B cell (primary cell): ENCODE data around the gene INTS6L. TPM values are rescaled to one million over a fixed set of nuclear protein-coding genes. Genes with fewer than 3 reads are reported as not detected.

Experiments used
- ATAC-seq: fragments of 200-7000 bp; cut with Tn5 transposase; one replicate; pipeline ENCODE4 v1.10.0; 2021; ENCODE audit warnings: low read depth, mild to moderate bottlenecking, moderate number of reproducible peaks, moderate library complexity
- CTCF ChIA-PET: fragments of 350-600 bp; sonication (Branson Sonifier 250); formaldehyde crosslinking; loops from one replicate; lab custom pipeline; 2021; ENCODE audit warnings: antibody characterized with exemption, inconsistent platforms; lab: Charles Lee
- POLR2A ChIA-PET: fragments of 350-600 bp; sonication (Branson Sonifier 250); formaldehyde crosslinking; loops from one replicate; lab custom pipeline; 2021; ENCODE audit warnings: antibody characterized with exemption; lab: Charles Lee
- DNase-seq: peaks from one replicate; pipeline ENCODE4 v3.0.0; 2013
- H2AFZ ChIP-seq: 2 replicates; pipeline ENCODE4 v1.6.1; 2012; ENCODE audit warnings: mild to moderate bottlenecking, low read depth, low read length; ENCODE audit not compliant: insufficient read depth, poor library complexity, severe bottlenecking
- H3K27ac ChIP-seq, 2 donors: 1 replicate in 1 of 2; 2 replicates in 1 of 2; pipeline ENCODE4 v1.5.1; 2012 to 2013; ENCODE audit warnings: low read length in 2 of 2, mild to moderate bottlenecking in 2 of 2, moderate library complexity in 1 of 2
- H3K27me3 ChIP-seq, 4 experiments: fragments of 200-600 bp in 1 of 4; sonication (generic) in 1 of 4; replicated peaks in 1 of 4; 1 replicate in 2 of 4; 2 replicates in 2 of 4; pipeline versions ENCODE4 v1.6.1 to v1.7.0; 2013 to 2016; ENCODE audit warnings: low read length in 3 of 4, mild to moderate bottlenecking in 2 of 4, mixed read lengths in 1 of 4, moderate library complexity in 1 of 4; ENCODE audit not compliant: insufficient read depth in 4 of 4, control insufficient read depth in 3 of 4; ENCODE audit errors: control extremely low read depth in 1 of 4
- H3K36me3 ChIP-seq, 2 experiments: replicated peaks in 1 of 2; 1 replicate in 1 of 2; 2 replicates in 1 of 2; pipeline versions ENCODE4 v1.6.1 to v1.7.1; 2013; ENCODE audit warnings: low read length in 1 of 2; ENCODE audit not compliant: insufficient read depth in 2 of 2, control insufficient read depth in 1 of 2; ENCODE audit errors: control extremely low read depth in 1 of 2, extremely low read depth in 1 of 2
- H3K4me1 ChIP-seq, 2 donors: fragments of 200-600 bp in 1 of 2; sonication (generic) in 1 of 2; 1 replicate in 1 of 2; 2 replicates in 1 of 2; pipeline versions ENCODE4 v1.5.1 to v1.6.1; 2013 to 2017; ENCODE audit warnings: low read length in 2 of 2; ENCODE audit not compliant: control insufficient read depth in 2 of 2, insufficient read depth in 2 of 2
- H3K4me2 ChIP-seq: replicated peaks from 2 replicates; pipeline ENCODE3; 2012; ENCODE audit warnings: mild to moderate bottlenecking, low read depth, low read length; ENCODE audit not compliant: poor library complexity, severe bottlenecking
- H3K4me3 ChIP-seq, 5 experiments: fragments of 200-600 bp in 1 of 5; sonication (generic) in 1 of 5; 1 replicate in 3 of 5; 2 replicates in 2 of 5; pipeline versions ENCODE4 v1.5.1 to v1.7.0; 2011 to 2016; ENCODE audit warnings: low read length in 4 of 5, mild to moderate bottlenecking in 4 of 5, low read depth in 2 of 5, control low read depth in 1 of 5, moderate library complexity in 1 of 5; ENCODE audit not compliant: insufficient read depth in 1 of 5; ENCODE audit errors: control extremely low read depth in 1 of 5, extremely low read depth in 1 of 5
- H3K79me2 ChIP-seq: fragments of 200-600 bp; sonication (generic); one replicate; pipeline ENCODE4 v1.6.0; 2016; ENCODE audit warnings: low read length; ENCODE audit not compliant: control insufficient read depth, insufficient read depth
- H3K9ac ChIP-seq: fragments of 200-600 bp; sonication (generic); 2 replicates; pipeline ENCODE4 v1.6.1; 2017; ENCODE audit warnings: mild to moderate bottlenecking, low read length, moderate library complexity
- H3K9me3 ChIP-seq, 3 donors: one replicate each; pipeline versions ENCODE4 v1.6.1 to v1.7.1; 2013; ENCODE audit warnings: low read length in 2 of 3; ENCODE audit not compliant: control insufficient read depth in 2 of 3, insufficient read depth in 1 of 3; ENCODE audit errors: control extremely low read depth in 1 of 3
- H4K20me1 ChIP-seq: 2 replicates; pipeline ENCODE4 v1.6.0; 2012; ENCODE audit warnings: mild to moderate bottlenecking, low read length; ENCODE audit not compliant: insufficient read depth, control insufficient read depth, poor library complexity, severe bottlenecking
- H3K27ac Mint-ChIP-seq: one replicate; pipeline ENCODE4 v1.8.0; 2021; ENCODE audit warnings: mixed read lengths
- H3K27me3 Mint-ChIP-seq: one replicate; pipeline ENCODE4 v1.8.0; 2021; ENCODE audit warnings: mixed read lengths
- H3K4me1 Mint-ChIP-seq: one replicate; pipeline ENCODE4 v1.8.0; 2021; ENCODE audit warnings: mixed read lengths
- H3K4me3 Mint-ChIP-seq: one replicate; pipeline ENCODE4 v1.8.0; 2021; ENCODE audit warnings: mixed read lengths
- H3K9me3 Mint-ChIP-seq: one replicate; pipeline ENCODE4 v1.8.0; 2022; ENCODE audit warnings: mixed read lengths; ENCODE audit not compliant: insufficient read depth
- EZH2 ChIP-seq: IDR thresholded peaks from 2 replicates; pipeline ENCODE4 v1.6.1; 2012; ENCODE audit warnings: borderline replicate concordance, low read depth, mild to moderate bottlenecking, moderate library complexity, low read length; ENCODE audit not compliant: insufficient read depth, poor library complexity, severe bottlenecking
- WGBS: methylation state at CpG from one replicate; pipeline ENCODE4 v1.1.5; 2013; ENCODE audit warnings: missing lambda C conversion rate; ENCODE audit not compliant: insufficient coverage; 5-methylcytosine and 5-hydroxymethylcytosine counted together
- intact Hi-C: fragments of 100-400 bp; cut with micrococcal nuclease; formaldehyde crosslinking; loops from one replicate; pipeline ENCODE4 v1.10.0; 2022
- polyA plus RNA-seq: library from polyadenylated mRNA; depleted of rRNA; stranded (reverse); fragments of >200 nt; gene quantifications from 2 replicates; pipeline ENCODE4 v1.2.3, GENCODE V29; 2012
- total RNA-seq, 2 donors: library from RNA; stranded (reverse); fragments of 120-200 nt in 1 of 2; gene quantifications; 1 replicate in 1 of 2; 2 replicates in 1 of 2; pipeline versions ENCODE4 v1.2.3 to v1.2.4, GENCODE V29; 2013 to 2022
- TF ChIP-seq, protein P1 (sequence below): fragments of 200-600 bp; IDR thresholded peaks from one replicate; pipeline ENCODE4 v1.8.0; 2022; ENCODE audit warnings: antibody characterized with exemption, mild to moderate bottlenecking

Gene INTS6L
- total and polyA plus RNA-seq, 2 donors (not counting 1 experiment from before 2014, with no cell fraction given) = 45.0 to 46.2 TPM

DNA sequence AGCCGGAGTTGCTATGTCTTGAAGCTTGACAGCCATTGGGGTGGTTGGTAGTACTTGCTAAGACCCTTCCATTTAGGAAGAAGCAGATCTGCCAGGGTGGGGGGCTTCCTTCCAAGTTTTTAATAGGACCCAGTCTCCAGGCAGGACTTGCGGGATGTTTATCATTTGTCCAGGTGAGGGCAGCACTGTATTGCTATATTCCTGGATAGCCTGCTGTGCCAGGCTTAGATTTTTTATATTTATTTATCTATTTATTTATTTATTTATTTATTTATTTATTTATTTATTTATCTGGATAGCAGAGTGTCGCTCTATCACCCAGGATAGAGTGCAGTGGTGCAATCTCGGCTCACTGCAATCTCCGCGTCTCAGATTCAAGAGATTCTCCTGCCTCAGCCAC lies 105.5 kb downstream of the INTS6L start:
- H3K9ac ChIP-seq = no peak overlapping the region
- H3K4me1 ChIP-seq = no peaks in the 10 kb centered on the region
- no peak overlapping the region for H3K27ac Mint-ChIP-seq
- no peaks in the 10 kb centered on the region for H3K27me3 Mint-ChIP-seq
- ChIA-PET POLR2A (no interaction called here), CTCF (no interaction called here)
- H3K4me2 ChIP-seq = no peak overlapping the region
- no CpG with 5 or more reads among the region's 6 CpGs for WGBS
- no peak for ATAC-seq
- peaks cover 2% of the 10 kb centered on the region for H3K4me1 Mint-ChIP-seq
- H3K27ac ChIP-seq = no peak overlapping the region
- H3K4me3 ChIP-seq = no peak overlapping the region
- H2AFZ ChIP-seq = no peak overlapping the region
- no peaks in the 10 kb centered on the region for H3K9me3 Mint-ChIP-seq
- H3K4me3 Mint-ChIP-seq = no peak overlapping the region
- DNase-seq = no peak
- H3K27me3 ChIP-seq = no peaks in the 10 kb centered on the region
- H3K36me3 ChIP-seq = no peaks in the 10 kb centered on the region
- intact Hi-C loops = no loop called here
- TF ChIP-seq EZH2 = no peak
- TF ChIP-seq, protein P1, sequence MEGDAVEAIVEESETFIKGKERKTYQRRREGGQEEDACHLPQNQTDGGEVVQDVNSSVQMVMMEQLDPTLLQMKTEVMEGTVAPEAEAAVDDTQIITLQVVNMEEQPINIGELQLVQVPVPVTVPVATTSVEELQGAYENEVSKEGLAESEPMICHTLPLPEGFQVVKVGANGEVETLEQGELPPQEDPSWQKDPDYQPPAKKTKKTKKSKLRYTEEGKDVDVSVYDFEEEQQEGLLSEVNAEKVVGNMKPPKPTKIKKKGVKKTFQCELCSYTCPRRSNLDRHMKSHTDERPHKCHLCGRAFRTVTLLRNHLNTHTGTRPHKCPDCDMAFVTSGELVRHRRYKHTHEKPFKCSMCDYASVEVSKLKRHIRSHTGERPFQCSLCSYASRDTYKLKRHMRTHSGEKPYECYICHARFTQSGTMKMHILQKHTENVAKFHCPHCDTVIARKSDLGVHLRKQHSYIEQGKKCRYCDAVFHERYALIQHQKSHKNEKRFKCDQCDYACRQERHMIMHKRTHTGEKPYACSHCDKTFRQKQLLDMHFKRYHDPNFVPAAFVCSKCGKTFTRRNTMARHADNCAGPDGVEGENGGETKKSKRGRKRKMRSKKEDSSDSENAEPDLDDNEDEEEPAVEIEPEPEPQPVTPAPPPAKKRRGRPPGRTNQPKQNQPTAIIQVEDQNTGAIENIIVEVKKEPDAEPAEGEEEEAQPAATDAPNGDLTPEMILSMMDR = no peak
- no peaks in the 10 kb centered on the region for H3K79me2 ChIP-seq
- H3K9me3 ChIP-seq = no peaks in the 10 kb centered on the region
- H4K20me1 ChIP-seq = no peaks in the 10 kb centered on the region

DNA sequence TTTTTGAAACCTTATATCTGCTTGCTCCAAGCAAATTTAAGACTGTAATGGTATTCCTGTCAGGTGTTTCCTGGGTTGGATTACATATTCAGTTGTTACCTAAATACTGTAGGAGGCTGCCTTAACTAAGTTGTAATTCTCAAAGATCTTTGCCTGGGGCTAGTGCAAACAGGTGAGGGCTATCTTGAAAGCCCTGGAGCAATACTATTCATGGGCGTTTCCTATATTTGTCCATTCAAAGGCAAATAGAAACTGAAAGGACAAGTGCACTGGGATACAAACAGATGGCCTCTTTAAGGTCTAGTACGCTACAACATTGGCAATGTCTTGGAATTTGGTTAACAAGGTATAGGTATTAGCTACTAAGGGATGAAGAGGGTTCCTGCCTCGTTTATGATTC lies 108.9 kb downstream of the INTS6L start:
- ATAC-seq = no peak
- TF ChIP-seq EZH2 = no peak
- TF ChIP-seq, protein P1 = no peak
- H3K4me2 ChIP-seq = no peak overlapping the region
- Mint-ChIP-seq H3K4me1 (peaks cover 2% of the 10 kb centered on the region), H3K27ac (no peak overlapping the region), H3K27me3 (no peaks in the 10 kb centered on the region), H3K9me3 (no peaks in the 10 kb centered on the region), H3K4me3 (no peak overlapping the region)
- H3K9ac ChIP-seq = no peak overlapping the region
- no peak overlapping the region for H3K4me3 ChIP-seq
- H4K20me1 ChIP-seq = no peaks in the 10 kb centered on the region
- no peaks in the 10 kb centered on the region for H3K9me3 ChIP-seq
- H2AFZ ChIP-seq = no peak overlapping the region
- no peaks in the 10 kb centered on the region for H3K27me3 ChIP-seq
- ChIA-PET CTCF (no interaction called here), POLR2A (no interaction called here)
- H3K79me2 ChIP-seq = no peaks in the 10 kb centered on the region
- H3K36me3 ChIP-seq = no peaks in the 10 kb centered on the region
- no peaks in the 10 kb centered on the region for H3K4me1 ChIP-seq
- H3K27ac ChIP-seq = no peak overlapping the region
- no CpG with 5 or more reads among the region's 3 CpGs for WGBS
- intact Hi-C loops = no loop called here
- no peak for DNase-seq

Other genes with a start within 250 kb of the INTS6L start
- gene ETDC, start 211.2 kb upstream of the INTS6L start, total RNA-seq = not detected in 2 replicates
- not detected in 2 replicates for gene ETDC, start 211.2 kb upstream of the INTS6L start, polyA plus RNA-seq
- 13.8 and 15.1 TPM in 2 replicates for gene ZNF75D, start 176.6 kb upstream of the INTS6L start, total RNA-seq
- 7.5 and 9.4 TPM in 2 replicates for gene ZNF75D, start 176.6 kb upstream of the INTS6L start, polyA plus RNA-seq
- gene ZNF449, start 175.9 kb upstream of the INTS6L start, total RNA-seq = 4.4 and 5.1 TPM in 2 replicates
- gene ZNF449, start 175.9 kb upstream of the INTS6L start, polyA plus RNA-seq = 1.1 and 1.2 TPM in 2 replicates
- 0.53 and 0.76 TPM in 2 replicates for gene SMIM10L2A, start 98.7 kb upstream of the INTS6L start, total RNA-seq
- 0.25 and 0.40 TPM in 2 replicates for gene SMIM10L2A, start 98.7 kb upstream of the INTS6L start, polyA plus RNA-seq
- gene CT45A1, start 193.0 kb downstream of the INTS6L start, total RNA-seq = not detected in 2 replicates
- not detected in 2 replicates for gene CT45A1, start 193.0 kb downstream of the INTS6L start, polyA plus RNA-seq
- not detected in 2 replicates for gene CT45A3, start 247.5 kb downstream of the INTS6L start, total RNA-seq
- not detected in 2 replicates for gene CT45A3, start 247.5 kb downstream of the INTS6L start, polyA plus RNA-seq